Fibroblast of lung (primary cell): ENCODE results near the gene GALNT17. TPM values are rescaled to one million over a fixed set of nuclear protein-coding genes. Genes with fewer than 3 reads are reported as not detected.

Experiments
- DNase-seq, 2 donors: peaks; one replicate each; pipeline versions ENCODE4 v3.0.0 to v3.0.0-alpha.2; 2010; ENCODE audit warnings: low read depth in 2 of 2
- H2AFZ ChIP-seq: 2 replicates; pipeline ENCODE4 v1.5.1; 2012; ENCODE audit warnings: low read length, control low read depth, inconsistent platforms
- H3K27ac ChIP-seq: 2 replicates; pipeline ENCODE4 v1.5.1; 2011; ENCODE audit warnings: low read length, control low read depth; ENCODE audit not compliant: insufficient read depth
- H3K27me3 ChIP-seq: 2 replicates; pipeline ENCODE4 v1.5.1; 2011; ENCODE audit warnings: mild to moderate bottlenecking, low read length; ENCODE audit not compliant: control insufficient read depth, insufficient read depth
- H3K36me3 ChIP-seq: 2 replicates; pipeline ENCODE4 v1.5.1; 2011; ENCODE audit warnings: low read length; ENCODE audit not compliant: control insufficient read depth, insufficient read depth
- H3K4me1 ChIP-seq: 2 replicates; pipeline ENCODE4 v1.5.1; 2011; ENCODE audit warnings: low read length; ENCODE audit not compliant: control insufficient read depth, insufficient read depth; ENCODE audit errors: extremely low read depth
- H3K4me2 ChIP-seq: 2 replicates; pipeline ENCODE4 v1.5.1; 2011; ENCODE audit warnings: low read length, control low read depth; ENCODE audit not compliant: insufficient read depth; ENCODE audit errors: extremely low read depth
- H3K4me3 ChIP-seq, 4 experiments: fragments of 200-600 bp in 1 of 4; sonication (generic) in 1 of 4; replicated peaks in 1 of 4; 2 replicates each; pipeline ENCODE4 v1.5.1; 2011 to 2016; ENCODE audit warnings: low read length in 4 of 4, low read depth in 3 of 4, mild to moderate bottlenecking in 3 of 4, control low read depth in 2 of 4, inconsistent platforms in 1 of 4, mixed read lengths in 1 of 4; ENCODE audit not compliant: insufficient read depth in 1 of 4; ENCODE audit errors: control extremely low read depth in 1 of 4
- H3K79me2 ChIP-seq: 2 replicates; pipeline ENCODE4 v1.5.1; 2012; ENCODE audit warnings: mild to moderate bottlenecking, low read length, inconsistent platforms; ENCODE audit not compliant: control insufficient read depth, insufficient read depth
- H3K9ac ChIP-seq: 2 replicates; pipeline ENCODE4 v1.5.1; 2011; ENCODE audit warnings: mild to moderate bottlenecking, low read length, control low read depth; ENCODE audit not compliant: insufficient read depth
- H3K9me3 ChIP-seq: 2 replicates; pipeline ENCODE4 v1.5.1; 2012; ENCODE audit warnings: low read depth, low read length; ENCODE audit not compliant: control insufficient read depth, insufficient read depth
- H4K20me1 ChIP-seq: 2 replicates; pipeline ENCODE4 v1.5.1; 2011; ENCODE audit warnings: low read length; ENCODE audit not compliant: control insufficient read depth, insufficient read depth; ENCODE audit errors: extremely low read depth
- CTCF ChIP-seq, 2 donors: IDR thresholded peaks in 1 of 2; conservative IDR thresholded peaks in 1 of 2; 1 replicate in 1 of 2; 2 replicates in 1 of 2; pipeline ENCODE4 v1.5.1; 2011 to 2012; ENCODE audit warnings: low read length in 2 of 2, control low read depth in 1 of 2, inconsistent platforms in 1 of 2, low read depth in 1 of 2, mild to moderate bottlenecking in 1 of 2
- EZH2 ChIP-seq: IDR thresholded peaks from 2 replicates; pipeline ENCODE4 v1.5.1; 2012; ENCODE audit warnings: low read length, control low read depth, mild to moderate bottlenecking; ENCODE audit errors: missing control alignments
- polyA plus RNA-seq, 2 donors: library from polyadenylated mRNA; depleted of rRNA in 1 of 2; stranded (reverse) in 1 of 2; unstranded in 1 of 2; fragments of >200 nt; gene quantifications; 2 replicates each; pipeline ENCODE4 v1.2.1, GENCODE V29; 2011 to 2012; ENCODE audit warnings: missing spikeins in 1 of 2
- total RNA-seq: library from RNA; depleted of rRNA; stranded (reverse); fragments of >200 nt; gene quantifications from 2 replicates; pipeline ENCODE4 v1.2.1, GENCODE V29; 2014

Gene GALNT17
- total and polyA plus RNA-seq, 2 donors (not counting 1 experiment from before 2014, with no cell fraction given), result under 0.01 TPM; not detected in 1

GRCh38 chr7:71216211-71216610 lies 84.3 kb downstream of the GALNT17 start:
- TF ChIP-seq EZH2 (no peak), CTCF (conservative IDR thresholded peaks at IDR 0.05 in 1 of 2, IDR thresholded peaks at IDR 0.05 in 1 of 2; ENCODE audit: low read depth in 1 of 2, low read length in 2 of 2) (no peak)

GRCh38 chr7:71220210-71220695 lies 88.3 kb downstream of the GALNT17 start:
- H3K9me3 ChIP-seq, result no peaks in the 10 kb centered on the region
- H3K4me1 ChIP-seq, result no peaks in the 10 kb centered on the region
- TF ChIP-seq CTCF (conservative IDR thresholded peaks at IDR 0.05 in 1 of 2, IDR thresholded peaks at IDR 0.05 in 1 of 2; ENCODE audit: low read depth in 1 of 2, low read length in 2 of 2), result no peak
- no peak overlapping the region for H3K9ac ChIP-seq
- H2AFZ ChIP-seq, result no peak overlapping the region
- no peaks in the 10 kb centered on the region for H4K20me1 ChIP-seq
- no peak overlapping the region for H3K4me3 ChIP-seq
- no peak overlapping the region for H3K4me2 ChIP-seq
- no peaks in the 10 kb centered on the region for H3K79me2 ChIP-seq
- DNase-seq, result no peak
- H3K27ac ChIP-seq, result no peak overlapping the region
- no peaks in the 10 kb centered on the region for H3K36me3 ChIP-seq
- H3K27me3 ChIP-seq, result no peaks in the 10 kb centered on the region

More at GRCh38 chr7:71216211-71216610, 84.3 kb downstream of the GALNT17 start:
- no peak for DNase-seq
- Histone ChIP-seq H3K9ac (no peak overlapping the region), H3K4me3 (no peak overlapping the region), H3K27ac (no peak overlapping the region), H3K9me3 (no peaks in the 10 kb centered on the region), H3K36me3 (no peaks in the 10 kb centered on the region), H3K27me3 (no peaks in the 10 kb centered on the region), H3K4me1 (no peaks in the 10 kb centered on the region), H3K79me2 (no peaks in the 10 kb centered on the region), H2AFZ (no peak overlapping the region), H4K20me1 (no peaks in the 10 kb centered on the region), H3K4me2 (no peak overlapping the region)

- no peak overlapping the region for H3K4me3 ChIP-seq
- no peaks in the 10 kb centered on the region for H3K4me1 ChIP-seq
- H3K36me3 ChIP-seq, result no peaks in the 10 kb centered on the region
- no peak overlapping the region for H2AFZ ChIP-seq
- no peak overlapping the region for H3K4me2 ChIP-seq
- TF ChIP-seq CTCF (conservative IDR thresholded peaks at IDR 0.05 in 1 of 2, IDR thresholded peaks at IDR 0.05 in 1 of 2; ENCODE audit: low read depth in 1 of 2, low read length in 2 of 2) (no peak), EZH2 (no peak)
- no peaks in the 10 kb centered on the region for H4K20me1 ChIP-seq
- H3K27ac ChIP-seq, result no peak overlapping the region
- H3K27me3 ChIP-seq, result no peaks in the 10 kb centered on the region
- DNase-seq, result no peak
- no peaks in the 10 kb centered on the region for H3K79me2 ChIP-seq
- no peak overlapping the region for H3K9ac ChIP-seq
- H3K9me3 ChIP-seq, result no peaks in the 10 kb centered on the region
Measured at GRCh38 chr7:71221049-71221448, 89.1 kb downstream of the GALNT17 start.
